IMR-90 (cell line): Measurements from ENCODE around the gene PPP6R1. TPM values are rescaled to one million over a fixed set of nuclear protein-coding genes. Genes with fewer than 3 reads are reported as not detected.

ENCODE experiments used
- ATAC-seq: fragments of 200-7000 bp; cut with Tn5 transposase; 2 replicates; pipeline ENCODE4 v1.9.1; 2020; ENCODE audit warnings: low read depth, mild to moderate bottlenecking, moderate library complexity
- BruUV-seq: library from RNA; stranded (reverse); fragments of 400-500 nt; replicated peaks from 2 replicates; lab custom pipeline; 2021; lab: Mats Ljungman, UMichigan
- CTCF ChIA-PET: fragments of 300-600 bp; formaldehyde crosslinking; extraction: SDS; loops from one replicate; lab custom pipeline; 2021; ENCODE audit warnings: antibody characterized with exemption; lab: Yijun Ruan, JAX
- POLR2A ChIA-PET: fragments of 300-600 bp; sonication (Branson Sonifier 250); formaldehyde crosslinking; loops from one replicate; lab custom pipeline; 2022; ENCODE audit warnings: antibody characterized with exemption; ENCODE audit not compliant: unreplicated experiment; lab: Charles Lee
- DNase-seq: peaks from one replicate; pipeline ENCODE4 v3.0.0; 2013
- H2AFZ ChIP-seq: replicated peaks from 2 replicates; pipeline ENCODE3; 2013; ENCODE audit warnings: low read length, mild to moderate bottlenecking; ENCODE audit not compliant: poor library complexity
- H2AK5ac ChIP-seq: 2 replicates; pipeline ENCODE4 v1.6.1; 2013; ENCODE audit warnings: low read depth, low read length, inconsistent platforms
- H2AK9ac ChIP-seq: replicated peaks from 2 replicates; pipeline ENCODE3; 2013; ENCODE audit warnings: mild to moderate bottlenecking, low read depth, low read length, moderate library complexity; ENCODE audit not compliant: poor library complexity
- H2BK120ac ChIP-seq: 2 replicates; pipeline ENCODE4 v1.6.1; 2013; ENCODE audit warnings: low read depth, low read length, inconsistent platforms
- H2BK15ac ChIP-seq: 3 replicates; pipeline ENCODE4 v1.6.1; 2013; ENCODE audit warnings: low read depth, low read length, inconsistent platforms
- H2BK20ac ChIP-seq: 2 replicates; pipeline ENCODE4 v1.6.1; 2013; ENCODE audit warnings: low read depth, mild to moderate bottlenecking, inconsistent platforms, low read length, moderate library complexity
- H2BK5ac ChIP-seq: 2 replicates; pipeline ENCODE4 v1.6.1; 2013; ENCODE audit warnings: mild to moderate bottlenecking, low read depth, low read length, inconsistent platforms; ENCODE audit not compliant: poor library complexity, severe bottlenecking
- H3K14ac ChIP-seq: replicated peaks from 2 replicates; pipeline ENCODE4 v1.6.1; 2013; ENCODE audit warnings: low read depth, low read length, inconsistent platforms
- H3K18ac ChIP-seq: 2 replicates; pipeline ENCODE4 v1.6.1; 2013; ENCODE audit warnings: low read depth, low read length, control low read depth
- H3K23ac ChIP-seq: 2 replicates; pipeline ENCODE4 v1.6.1; 2013; ENCODE audit warnings: low read depth, low read length, inconsistent platforms
- H3K27ac ChIP-seq: 2 replicates; pipeline ENCODE4 v1.5.1; 2013; ENCODE audit warnings: mild to moderate bottlenecking, control low read depth, low read length; ENCODE audit not compliant: insufficient read depth
- H3K27me3 ChIP-seq: 2 replicates; pipeline ENCODE4 v1.6.1; 2013; ENCODE audit warnings: low read length; ENCODE audit not compliant: control insufficient read depth, insufficient read depth
- H3K36me3 ChIP-seq: 2 replicates; pipeline ENCODE4 v1.6.1; 2013; ENCODE audit warnings: low read length, mixed read lengths; ENCODE audit not compliant: control insufficient read depth, insufficient read depth
- H3K4ac ChIP-seq: 2 replicates; pipeline ENCODE4 v1.6.1; 2013; ENCODE audit warnings: low read depth, low read length, inconsistent platforms
- H3K4me1 ChIP-seq: 2 replicates; pipeline ENCODE4 v1.6.1; 2013; ENCODE audit warnings: low read length, mixed read lengths; ENCODE audit not compliant: control insufficient read depth, insufficient read depth
- H3K4me2 ChIP-seq: 2 replicates; pipeline ENCODE4 v1.6.1; 2013; ENCODE audit warnings: low read depth, mild to moderate bottlenecking, control low read depth, low read length, moderate library complexity
- H3K4me3 ChIP-seq: 2 replicates; pipeline ENCODE4 v1.5.1; 2013; ENCODE audit warnings: low read depth, mild to moderate bottlenecking, control low read depth, low read length, moderate library complexity; ENCODE audit not compliant: insufficient read depth
- H3K56ac ChIP-seq: 2 replicates; pipeline ENCODE4 v1.6.1; 2013; ENCODE audit warnings: low read length, inconsistent platforms; ENCODE audit not compliant: insufficient read depth; ENCODE audit errors: extremely low read depth
- H3K79me1 ChIP-seq, 2 experiments: 2 replicates each; pipeline ENCODE4 v1.6.1; 2013; ENCODE audit warnings: low read length in 2 of 2, inconsistent platforms in 1 of 2, low read depth in 1 of 2
- H3K9ac ChIP-seq: 2 replicates; pipeline ENCODE4 v1.6.1; 2013; ENCODE audit warnings: low read depth, low read length, control low read depth
- H3K9me1 ChIP-seq: 2 replicates; pipeline ENCODE4 v1.6.1; 2013; ENCODE audit warnings: low read length, inconsistent platforms; ENCODE audit not compliant: insufficient read depth
- H3K9me3 ChIP-seq: 2 replicates; pipeline ENCODE4 v1.6.1; 2013; ENCODE audit warnings: low read length; ENCODE audit not compliant: control insufficient read depth, insufficient read depth
- H4K20me1 ChIP-seq: 2 replicates; pipeline ENCODE4 v1.6.1; 2013; ENCODE audit warnings: low read length, inconsistent platforms; ENCODE audit not compliant: insufficient read depth
- H4K5ac ChIP-seq: 2 replicates; pipeline ENCODE4 v1.6.1; 2013; ENCODE audit warnings: mild to moderate bottlenecking, low read depth, low read length, control low read depth
- H4K8ac ChIP-seq, 2 experiments: 2 replicates each; pipeline ENCODE4 v1.6.1; 2013; ENCODE audit warnings: low read depth in 2 of 2, low read length in 2 of 2, control low read depth in 1 of 2, inconsistent platforms in 1 of 2
- H4K91ac ChIP-seq: 2 replicates; pipeline ENCODE4 v1.6.1; 2013; ENCODE audit warnings: low read depth, low read length, inconsistent platforms; ENCODE audit not compliant: insufficient read depth
- BHLHE40 ChIP-seq: fragments of 150-350 bp; IDR thresholded peaks from 2 replicates; pipeline ENCODE4 v1.6.1; 2016; ENCODE audit warnings: mild to moderate bottlenecking, low read depth, low read length
- CHD1 ChIP-seq: IDR thresholded peaks from 2 replicates; pipeline ENCODE4 v1.6.1; 2012; ENCODE audit warnings: low read depth, low read length, improper control_type of control experiment
- ELK1 ChIP-seq: fragments of 150-350 bp; IDR thresholded peaks from 2 replicates; pipeline ENCODE4 v1.6.1; 2016; ENCODE audit warnings: low read depth, mild to moderate bottlenecking, low read length, moderate library complexity, borderline replicate concordance
- FOS ChIP-seq: fragments of 150-350 bp; IDR thresholded peaks from 2 replicates; pipeline ENCODE4 v1.6.1; 2016; ENCODE audit warnings: low read depth, low read length
- MAFK ChIP-seq: IDR thresholded peaks from 2 replicates; pipeline ENCODE4 v1.6.1; 2012; ENCODE audit warnings: low read depth, low read length, improper control_type of control experiment
- MAZ ChIP-seq: IDR thresholded peaks from 2 replicates; pipeline ENCODE4 v1.6.1; 2012; ENCODE audit warnings: low read depth, mild to moderate bottlenecking, low read length, improper control_type of control experiment, moderate library complexity, borderline replicate concordance
- MXI1 ChIP-seq: IDR thresholded peaks from 2 replicates; pipeline ENCODE4 v1.6.1; 2012; ENCODE audit warnings: low read depth, mild to moderate bottlenecking, low read length, moderate library complexity, borderline replicate concordance
- POLR2A ChIP-seq: IDR thresholded peaks from 2 replicates; pipeline ENCODE4 v1.6.1; 2012; ENCODE audit warnings: mild to moderate bottlenecking, low read depth, low read length
- RAD21 ChIP-seq: IDR thresholded peaks from 2 replicates; pipeline ENCODE4 v1.6.1; 2012; ENCODE audit warnings: low read length, improper control_type of control experiment
- RCOR1 ChIP-seq: IDR thresholded peaks from 2 replicates; pipeline ENCODE4 v1.6.1; 2012; ENCODE audit warnings: mild to moderate bottlenecking, low read length, improper control_type of control experiment; ENCODE audit not compliant: insufficient replicate concordance
- RFX5 ChIP-seq: IDR thresholded peaks from 2 replicates; pipeline ENCODE4 v1.8.0; 2012; ENCODE audit warnings: low read depth, mild to moderate bottlenecking, low read length, moderate library complexity
- SMC3 ChIP-seq: fragments of 150-350 bp; IDR thresholded peaks from 2 replicates; pipeline ENCODE4 v1.6.1; 2016; ENCODE audit warnings: low read depth, mild to moderate bottlenecking, antibody characterized with exemption, low read length, moderate library complexity
- USF2 ChIP-seq: fragments of 150-350 bp; IDR thresholded peaks from 2 replicates; pipeline ENCODE4 v1.6.1; 2017; ENCODE audit warnings: mild to moderate bottlenecking, antibody characterized with exemption, low read length, low read depth
- WGBS, 2 experiments: methylation state at CpG; one replicate each; pipeline versions ENCODE4 v1.1.5 to v1.1.7; 2013; ENCODE audit warnings: missing lambda C conversion rate in 2 of 2; ENCODE audit not compliant: insufficient read length in 1 of 2; ENCODE audit errors: extremely low coverage in 2 of 2; 5-methylcytosine and 5-hydroxymethylcytosine counted together
- dilution Hi-C: fragments of 300-500 bp; cut with HindIII; formaldehyde crosslinking; loops from one replicate; pipeline ENCODE4 v1.14.3; 2018; ENCODE audit warnings: low sequenced_read_pairs; ENCODE audit not compliant: unreplicated experiment
- in situ Hi-C: fragments of 300-500 bp; cut with MboI; formaldehyde crosslinking; loops from 3 replicates; pipeline ENCODE4 v1.14.3; 2019; ENCODE audit warnings: low sequenced_read_pairs, inconsistent platforms, mixed read lengths
- intact Hi-C: fragments of 100-400 bp; cut with micrococcal nuclease; formaldehyde crosslinking; loops from 2 replicates; pipeline ENCODE4 v1.10.0; 2022
- polyA plus RNA-seq, 3 experiments: library from polyadenylated mRNA; depleted of rRNA; stranded (reverse); fragments of >200 nt; gene quantifications; 2 replicates each; pipeline ENCODE4 v1.2.3, GENCODE V29; 2012; ENCODE audit warnings: low replicate concordance in 1 of 3
- total RNA-seq: library from RNA; depleted of rRNA; stranded (reverse); fragments of >200 nt; gene quantifications from 2 replicates; pipeline ENCODE4 v1.2.3, GENCODE V29; 2012
- TF ChIP-seq, protein P1 (sequence below): conservative IDR thresholded peaks from 2 replicates; pipeline ENCODE4 v1.5.1; 2012; ENCODE audit warnings: mild to moderate bottlenecking, low read depth, low read length, improper control_type of control experiment

Gene PPP6R1
- total and polyA plus RNA-seq, 2 of the 4 experiments (the other 2 are of a cell fraction), result 19.9 to 50.2 TPM

- WGBS, 2 experiments, result 96% methylated on average over 7 of the region's 11 CpGs; no CpG with 5 or more reads in 1 of the 2 experiments
- Histone ChIP-seq H2AFZ (no peak overlapping the region), H4K91ac (no peak overlapping the region), H2AK9ac (no peak overlapping the region), H3K18ac (no peak overlapping the region), H4K20me1 (no peaks in the 10 kb centered on the region), H2BK5ac (no peak overlapping the region), H3K27me3 (no peaks in the 10 kb centered on the region), H3K27ac (no peak overlapping the region), H3K4me3 (no peak overlapping the region), H3K79me1 (no peaks in the 10 kb centered on the region), H2BK20ac (no peak overlapping the region), H3K4me2 (no peak overlapping the region), H3K4me1 (no peaks in the 10 kb centered on the region), H2AK5ac (no peak overlapping the region), H3K9ac (no peak overlapping the region), H4K8ac (no peak overlapping the region), H2BK120ac (no peak overlapping the region), H2BK15ac (no peak overlapping the region), H3K4ac (no peak overlapping the region), H3K9me1 (no peaks in the 10 kb centered on the region), H3K36me3 (peaks cover 45% of the 10 kb centered on the region), H4K5ac (no peak overlapping the region), H3K23ac (no peak overlapping the region), H3K9me3 (no peaks in the 10 kb centered on the region), H3K56ac (no peak overlapping the region), H3K14ac (no peak overlapping the region)
- intact Hi-C loops, result loop anchor here (5.0 kb wide), 1 partner anchor 84 kb away; the partner anchor contains the start of gene RPL28
- POLR2A ChIA-PET, result no interaction called here
- in situ Hi-C loops, result no loop called here
- no peak for ATAC-seq
- dilution Hi-C loops, result no loop called here
- DNase-seq, result no peak
- CTCF ChIA-PET, result no interaction called here
- BruUV-seq, result no TSS peak
- TF ChIP-seq CHD1, result no peak
- no peak for TF ChIP-seq POLR2A
- TF ChIP-seq SMC3, result no peak
- no peak for TF ChIP-seq MAFK
- TF ChIP-seq RCOR1, result no peak
- TF ChIP-seq MXI1, result no peak
- no peak for TF ChIP-seq USF2
- TF ChIP-seq FOS, result no peak
- no peak for TF ChIP-seq MAZ
- TF ChIP-seq RAD21, result no peak
- TF ChIP-seq ELK1, result no peak
- TF ChIP-seq, protein P1, sequence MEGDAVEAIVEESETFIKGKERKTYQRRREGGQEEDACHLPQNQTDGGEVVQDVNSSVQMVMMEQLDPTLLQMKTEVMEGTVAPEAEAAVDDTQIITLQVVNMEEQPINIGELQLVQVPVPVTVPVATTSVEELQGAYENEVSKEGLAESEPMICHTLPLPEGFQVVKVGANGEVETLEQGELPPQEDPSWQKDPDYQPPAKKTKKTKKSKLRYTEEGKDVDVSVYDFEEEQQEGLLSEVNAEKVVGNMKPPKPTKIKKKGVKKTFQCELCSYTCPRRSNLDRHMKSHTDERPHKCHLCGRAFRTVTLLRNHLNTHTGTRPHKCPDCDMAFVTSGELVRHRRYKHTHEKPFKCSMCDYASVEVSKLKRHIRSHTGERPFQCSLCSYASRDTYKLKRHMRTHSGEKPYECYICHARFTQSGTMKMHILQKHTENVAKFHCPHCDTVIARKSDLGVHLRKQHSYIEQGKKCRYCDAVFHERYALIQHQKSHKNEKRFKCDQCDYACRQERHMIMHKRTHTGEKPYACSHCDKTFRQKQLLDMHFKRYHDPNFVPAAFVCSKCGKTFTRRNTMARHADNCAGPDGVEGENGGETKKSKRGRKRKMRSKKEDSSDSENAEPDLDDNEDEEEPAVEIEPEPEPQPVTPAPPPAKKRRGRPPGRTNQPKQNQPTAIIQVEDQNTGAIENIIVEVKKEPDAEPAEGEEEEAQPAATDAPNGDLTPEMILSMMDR, result no peak
- TF ChIP-seq BHLHE40, result no peak
- no peak for TF ChIP-seq RFX5
Observed at GRCh38 chr19:55303477-55303876, 44.7 kb upstream of the PPP6R1 start.
